GM19438 (cell line): Measurements from ENCODE around the gene SARNP.
A peak's percentile ranks its signal among the peaks of the same experiment; 100 is the strongest.

Experiments
- ATAC-seq: cut with Tn5 transposase; IDR thresholded peaks from one replicate; pipeline ENCODE4 v1.9.1; 2021; ENCODE audit warnings: low read depth; ENCODE audit not compliant: unreplicated experiment

Gene SARNP

GRCh38 chr12:55715833-55716581, 101.5 kb downstream of the SARNP start, which contains the start of gene BLOC1S1:
BLOC1S1 (plus strand) TSS chr12:55716046; CDS start chr12:55716052, 6 bp downstream.
- peak; percentile 96 for ATAC-seq

- ATAC-seq = no peak
Observed at GRCh38 chr12:55715169-55715764, 102.3 kb downstream of the SARNP start.

GRCh38 chr12:55713721-55714120, 103.8 kb downstream of the SARNP start:
- no peak for ATAC-seq

GRCh38 chr12:55712700-55713415, 104.7 kb downstream of the SARNP start:
- ATAC-seq = no peak

GRCh38 chr12:55711786-55712553, 105.6 kb downstream of the SARNP start:
- ATAC-seq = no peak

- no peak for ATAC-seq
Observed at GRCh38 chr12:55708695-55709233, 108.8 kb downstream of the SARNP start.

- ATAC-seq = no peak
Observed at GRCh38 chr12:55707841-55708694, 109.5 kb downstream of the SARNP start, which contains the start of gene ITGA7. ITGA7 (minus strand) TSS chr12:55707904; CDS start chr12:55707682, 222 bp downstream.
